IPS-18c (cell line): ENCODE measurements around the gene CCT7.
"Not testable (repeated sequence)": the region's sequence is repeated elsewhere in the genome, so short reads cannot be mapped to it uniquely, and the experiment has no call there.

ENCODE experiments used
- H3K4me3 ChIP-seq: 2 replicates; pipeline ENCODE4 v1.7.0; 2013; ENCODE audit warnings: low read depth, mild to moderate bottlenecking, low read length, moderate library complexity; ENCODE audit not compliant: insufficient read depth
- H3K9me3 ChIP-seq: one replicate; pipeline ENCODE4 v1.6.1; 2013; ENCODE audit warnings: mild to moderate bottlenecking, low read length, moderate library complexity; ENCODE audit not compliant: control insufficient read depth, insufficient read depth

CCT7 gene

GRCh38 chr2:73260338-73260984 lies 26.4 kb downstream of the CCT7 start:
- no peak overlapping the region for H3K4me3 ChIP-seq

DNA sequence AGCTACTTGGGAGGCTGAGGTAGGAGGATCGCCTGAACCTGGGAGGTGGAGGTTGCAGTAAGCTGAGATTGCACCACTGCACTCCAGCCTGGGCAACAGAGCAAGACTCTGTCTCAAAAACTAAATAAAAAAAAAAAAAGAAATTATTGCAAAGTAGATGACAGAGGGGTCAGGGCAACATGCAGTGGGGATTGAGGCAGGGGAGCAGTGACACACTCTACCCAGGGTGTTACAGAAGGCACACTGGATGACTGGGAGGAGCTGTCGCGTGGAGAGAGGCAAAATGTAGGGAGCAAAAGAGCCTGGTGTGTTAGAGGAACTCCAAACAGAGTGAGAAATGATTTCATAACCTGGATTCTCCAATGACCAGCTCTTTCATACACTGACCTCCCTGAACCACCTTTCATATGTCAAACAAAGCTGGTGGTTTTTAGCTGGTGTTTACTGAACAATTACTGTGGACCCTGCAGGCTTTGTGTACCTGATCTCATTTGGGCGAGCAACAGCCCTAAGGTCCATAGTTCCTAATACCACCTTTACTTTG lies 28.1 kb downstream of the CCT7 start:
- no peaks in the 10 kb centered on the region for H3K9me3 ChIP-seq
- H3K4me3 ChIP-seq, result no peak overlapping the region

More at GRCh38 chr2:73260338-73260984, 26.4 kb downstream of the CCT7 start:
- no peaks in the 10 kb centered on the region for H3K9me3 ChIP-seq

DNA sequence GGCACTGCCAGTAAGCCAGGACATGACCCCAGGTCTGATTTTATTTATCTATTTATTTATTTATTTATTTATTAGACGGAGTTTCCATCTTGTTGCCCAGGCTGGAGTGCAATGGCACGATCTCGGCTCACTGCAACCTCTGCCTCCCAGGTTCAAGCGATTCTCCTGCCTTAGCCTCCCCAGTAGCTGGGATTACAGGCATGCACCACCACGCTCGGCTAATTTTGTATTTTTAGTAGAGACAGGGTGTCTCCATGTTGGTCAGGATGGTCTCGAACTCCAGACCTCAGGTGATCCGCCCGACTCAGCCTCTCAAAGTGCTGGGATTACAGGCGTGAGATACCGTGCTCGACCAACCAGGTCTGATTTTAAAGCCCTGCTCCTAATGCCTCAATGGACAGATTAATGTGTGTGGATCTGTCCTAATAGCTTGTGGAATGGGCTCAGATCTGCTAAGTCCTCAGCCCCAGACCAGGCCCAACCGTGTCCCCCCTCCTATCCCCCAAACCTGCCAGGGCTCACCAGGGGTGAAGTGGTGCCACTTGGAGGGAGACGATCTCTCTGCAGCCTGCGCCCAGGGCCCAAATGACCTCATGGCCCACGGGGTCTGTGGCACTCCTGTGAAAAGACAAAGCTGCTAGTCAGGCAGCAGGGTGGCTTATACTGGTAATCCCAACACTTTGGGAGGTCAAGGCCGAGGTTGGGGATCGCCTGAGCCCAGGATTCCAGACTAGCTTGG lies 28.8 kb downstream of the CCT7 start:
- H3K9me3 ChIP-seq, H3K4me3 ChIP-seq: not testable (repeated sequence)

- Histone ChIP-seq H3K9me3 (no peaks in the 10 kb centered on the region), H3K4me3 (no peak overlapping the region)
Observed at GRCh38 chr2:73263540-73264331, 29.6 kb downstream of the CCT7 start.

GRCh38 chr2:73264332-73264606 lies 30.2 kb downstream of the CCT7 start:
- Histone ChIP-seq H3K4me3 (no peak overlapping the region), H3K9me3 (no peaks in the 10 kb centered on the region)

GRCh38 chr2:73264783-73265182 lies 30.7 kb downstream of the CCT7 start:
- no peak overlapping the region for H3K4me3 ChIP-seq
- no peaks in the 10 kb centered on the region for H3K9me3 ChIP-seq

- Histone ChIP-seq H3K4me3 (no peak overlapping the region), H3K9me3 (no peaks in the 10 kb centered on the region)
Observed at GRCh38 chr2:73265298-73266060, 31.4 kb downstream of the CCT7 start.

GRCh38 chr2:73266061-73266901 lies 32.2 kb downstream of the CCT7 start:
- no peak overlapping the region for H3K4me3 ChIP-seq

GRCh38 chr2:73267008-73267407 lies 32.9 kb downstream of the CCT7 start:
- no peak overlapping the region for H3K4me3 ChIP-seq
- no peaks in the 10 kb centered on the region for H3K9me3 ChIP-seq

More at GRCh38 chr2:73266061-73266901, 32.2 kb downstream of the CCT7 start:
- no peaks in the 10 kb centered on the region for H3K9me3 ChIP-seq

GRCh38 chr2:73268366-73268829 lies 34.3 kb downstream of the CCT7 start:
- Histone ChIP-seq H3K4me3 (peak overlapping the region; percentile 61), H3K9me3 (no peaks in the 10 kb centered on the region)

DNA sequence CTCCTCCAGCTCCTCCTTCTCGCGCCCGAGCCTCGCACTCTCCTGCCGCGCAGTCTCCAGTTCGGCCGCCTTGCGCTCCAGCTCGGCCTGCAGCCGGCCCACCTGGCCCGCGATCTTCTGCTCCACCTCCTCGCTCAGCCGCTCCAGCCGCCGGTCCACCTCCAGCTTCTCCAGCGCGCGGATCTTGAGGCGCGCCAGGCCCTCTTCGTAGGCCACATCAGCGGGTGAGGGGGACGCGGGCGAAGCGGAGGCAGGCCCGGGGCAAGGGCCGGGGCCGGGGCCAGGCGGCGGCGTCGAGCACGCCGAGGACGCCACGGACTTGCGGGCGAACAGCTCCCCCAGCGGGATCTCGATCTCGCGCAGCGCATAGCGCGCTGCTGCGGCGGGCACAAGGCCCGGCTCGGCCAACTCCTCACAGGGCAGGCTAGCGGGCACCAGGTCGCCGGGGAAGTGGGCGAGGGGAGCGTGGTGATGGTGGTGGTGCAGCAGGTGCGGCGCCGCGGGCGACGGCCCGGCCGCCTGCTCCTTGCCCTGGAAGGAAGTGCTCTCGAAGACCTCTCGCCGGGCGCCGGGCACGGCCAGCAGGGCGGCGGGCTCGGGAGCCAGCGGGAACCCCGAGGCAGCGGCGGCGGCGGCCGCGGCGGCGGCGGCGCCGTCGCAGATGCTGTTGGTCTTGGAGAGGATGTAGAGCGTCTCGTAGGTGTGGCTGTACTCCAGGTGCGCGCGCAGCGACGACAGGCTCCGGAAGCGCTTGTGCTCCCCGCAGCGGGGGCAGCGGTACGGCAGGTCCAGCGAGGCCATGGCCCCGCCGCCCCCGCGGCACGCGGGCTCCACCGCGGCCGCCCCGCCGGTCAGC lies 35.0 kb downstream of the CCT7 start:
- H3K4me3 ChIP-seq, result peak overlapping the region; percentile 61
- no peaks in the 10 kb centered on the region for H3K9me3 ChIP-seq

GRCh38 chr2:73269686-73270465 lies 35.8 kb downstream of the CCT7 start:
- Histone ChIP-seq H3K4me3 (peak overlapping the region; percentile 41), H3K9me3 (no peaks in the 10 kb centered on the region)

DNA sequence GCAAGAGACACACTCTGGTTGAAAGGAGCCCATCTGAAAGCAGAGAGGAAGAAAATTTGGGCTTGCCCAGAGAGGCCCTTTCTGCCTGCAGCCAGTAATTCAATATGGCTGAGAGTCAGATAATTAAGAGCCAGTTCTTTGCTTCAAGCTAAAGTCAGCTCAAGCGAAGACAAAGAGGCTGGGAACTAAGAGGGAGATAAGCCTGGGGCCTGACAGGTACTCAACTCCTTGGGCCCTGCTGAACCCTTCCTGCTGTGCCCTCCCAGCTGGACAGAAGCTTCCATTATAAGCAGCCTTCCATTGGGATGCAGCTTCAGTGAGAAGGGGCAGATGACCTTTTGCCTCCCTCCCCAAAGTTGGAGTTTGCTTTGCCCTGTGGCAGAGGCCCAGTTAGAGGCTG lies 38.2 kb downstream of the CCT7 start:
- no peaks in the 10 kb centered on the region for H3K9me3 ChIP-seq
- no peak overlapping the region for H3K4me3 ChIP-seq

GRCh38 chr2:73279852-73280251 lies 45.7 kb downstream of the CCT7 start:
- H3K4me3 ChIP-seq, result no peak overlapping the region
- no peaks in the 10 kb centered on the region for H3K9me3 ChIP-seq

DNA sequence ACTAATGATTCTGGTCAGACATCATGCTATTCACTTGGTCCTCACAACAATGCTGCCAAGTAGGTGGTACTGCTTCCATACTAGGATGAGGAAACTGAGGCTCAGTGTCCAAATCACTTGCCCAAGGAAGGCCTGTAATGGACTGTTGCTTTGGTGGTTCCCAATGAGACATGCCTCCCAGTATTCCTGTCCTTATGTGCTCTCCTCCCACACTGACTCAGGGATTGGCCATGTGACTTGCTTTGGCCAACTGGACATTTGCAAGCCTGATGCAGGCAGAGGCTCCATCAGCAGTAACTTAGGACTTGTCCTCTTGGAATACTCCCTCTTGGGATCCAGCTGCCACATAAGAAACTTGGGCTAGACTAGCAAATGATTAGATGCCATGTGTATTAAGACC lies 47.1 kb downstream of the CCT7 start:
- Histone ChIP-seq H3K9me3 (no peaks in the 10 kb centered on the region), H3K4me3 (no peak overlapping the region)
